T-helper 2 cell (primary cell): Measurements from ENCODE around the gene PFKM.

Experiments used
- DNase-seq, 5 experiments: peaks; one replicate each; pipeline versions ENCODE4 v3.0.0 to v3.0.0-alpha.2; 2012 to 2022

PFKM gene

GRCh38 chr12:48187916-48188695 is 68.9 kb downstream of the PFKM start:
- DNase-seq: no peak

- peak in 4 of 5 experiments; percentile 40 to 61 (median 54) for DNase-seq
Observed at GRCh38 chr12:48189331-48190125, 70.4 kb downstream of the PFKM start.

DNA sequence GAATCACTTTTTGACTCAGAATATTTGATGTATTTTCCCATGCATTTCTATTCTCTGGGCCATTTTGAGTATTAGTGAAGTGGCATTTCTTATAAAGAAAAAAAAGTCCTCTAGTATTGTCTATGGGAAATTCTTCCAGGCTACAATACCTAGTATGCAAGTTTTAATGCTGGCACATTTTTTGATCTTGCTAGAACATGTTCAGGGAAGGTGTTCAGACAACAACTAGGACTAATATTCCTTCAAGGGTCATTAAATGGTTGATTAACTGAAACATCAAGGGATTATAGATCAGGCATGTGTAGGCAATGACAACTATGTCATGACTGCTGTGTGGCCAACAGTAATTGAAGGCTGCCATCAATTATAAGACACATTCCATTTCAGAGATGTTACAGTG is 71.9 kb downstream of the PFKM start:
- DNase-seq: no peak

DNA sequence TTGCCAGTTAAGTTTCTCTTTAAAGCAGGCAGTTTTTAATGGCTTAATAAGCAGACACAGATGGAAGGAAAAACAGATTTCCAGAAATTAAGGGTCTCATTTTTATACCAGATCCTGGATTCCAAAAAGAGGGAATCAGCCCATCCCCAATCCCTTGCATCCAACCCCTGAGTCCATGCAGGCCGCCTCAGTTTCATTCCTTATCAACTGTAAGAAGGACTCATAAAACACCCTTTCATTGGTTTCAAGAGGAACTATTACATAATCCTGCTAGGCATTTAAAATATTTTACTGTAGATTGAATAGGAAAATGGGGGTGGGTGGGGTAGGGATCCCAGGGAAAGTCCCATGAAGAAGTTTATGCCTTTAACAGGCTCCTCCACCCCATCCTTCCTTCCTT is 73.7 kb downstream of the PFKM start:
- no peak for DNase-seq

DNA sequence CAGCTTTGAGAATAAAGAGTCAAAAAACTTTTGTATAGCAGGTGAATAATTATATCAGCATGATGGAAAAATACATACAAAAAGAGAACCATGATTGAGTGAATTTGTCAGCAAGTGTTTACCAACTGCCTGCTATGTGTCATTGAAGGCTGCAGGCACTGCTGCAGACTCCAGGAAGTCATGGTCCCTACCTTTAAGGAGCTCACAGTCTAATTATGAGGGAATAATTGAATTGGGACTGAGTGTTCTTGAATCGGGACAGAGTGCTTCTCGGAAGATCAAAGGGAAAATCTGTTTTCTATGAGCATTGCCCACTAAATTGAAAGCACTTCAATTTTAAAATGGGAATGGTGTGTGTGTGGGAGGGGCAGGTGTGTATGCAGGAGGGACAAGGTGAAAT is 74.5 kb downstream of the PFKM start:
- DNase-seq: no peak

- DNase-seq: no peak
Observed at GRCh38 chr12:48194799-48195201, 75.6 kb downstream of the PFKM start.
